ENCODE measurements around the gene DDX11.
"Not testable (repeated sequence)": the region's sequence is repeated elsewhere in the genome, so short reads cannot be mapped to it uniquely, and the experiment has no call there.

DNA sequence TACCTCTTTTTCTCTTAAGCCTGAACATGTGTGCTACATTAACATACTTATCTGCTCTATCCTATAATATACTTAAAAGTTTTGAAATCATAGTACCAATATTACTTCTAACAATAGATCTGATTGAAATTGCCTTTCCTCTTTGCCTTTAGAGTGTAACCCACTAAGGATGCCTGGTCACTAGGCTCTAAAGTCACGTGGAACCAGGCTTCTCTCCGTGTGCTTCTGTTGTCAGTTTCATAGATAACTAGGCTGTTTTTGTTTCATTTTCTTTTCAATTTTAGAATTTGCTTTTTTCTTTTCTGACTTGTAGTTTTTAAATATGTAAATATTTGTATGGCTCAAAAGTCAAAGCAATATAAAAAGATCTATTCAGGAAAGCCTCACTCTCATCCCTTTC lies 25.8 kb downstream of the DDX11 start:
- TF ChIP-seq POLR2A (IDR thresholded peaks at IDR 0.05): not testable (repeated sequence)
- TF ChIP-seq, protein P1, sequence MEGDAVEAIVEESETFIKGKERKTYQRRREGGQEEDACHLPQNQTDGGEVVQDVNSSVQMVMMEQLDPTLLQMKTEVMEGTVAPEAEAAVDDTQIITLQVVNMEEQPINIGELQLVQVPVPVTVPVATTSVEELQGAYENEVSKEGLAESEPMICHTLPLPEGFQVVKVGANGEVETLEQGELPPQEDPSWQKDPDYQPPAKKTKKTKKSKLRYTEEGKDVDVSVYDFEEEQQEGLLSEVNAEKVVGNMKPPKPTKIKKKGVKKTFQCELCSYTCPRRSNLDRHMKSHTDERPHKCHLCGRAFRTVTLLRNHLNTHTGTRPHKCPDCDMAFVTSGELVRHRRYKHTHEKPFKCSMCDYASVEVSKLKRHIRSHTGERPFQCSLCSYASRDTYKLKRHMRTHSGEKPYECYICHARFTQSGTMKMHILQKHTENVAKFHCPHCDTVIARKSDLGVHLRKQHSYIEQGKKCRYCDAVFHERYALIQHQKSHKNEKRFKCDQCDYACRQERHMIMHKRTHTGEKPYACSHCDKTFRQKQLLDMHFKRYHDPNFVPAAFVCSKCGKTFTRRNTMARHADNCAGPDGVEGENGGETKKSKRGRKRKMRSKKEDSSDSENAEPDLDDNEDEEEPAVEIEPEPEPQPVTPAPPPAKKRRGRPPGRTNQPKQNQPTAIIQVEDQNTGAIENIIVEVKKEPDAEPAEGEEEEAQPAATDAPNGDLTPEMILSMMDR (IDR thresholded peaks at IDR 0.05): not testable (repeated sequence)
